T47D (cell line): Measurements from ENCODE around the gene TNFSF13B.
A peak's percentile ranks its signal among the peaks of the same experiment; 100 is the strongest.

Experiments used
- DNase-seq, 2 experiments: peaks; one replicate each; pipeline versions ENCODE4 v3.0.0 to v3.0.0-alpha.2; 2011 to 2012; ENCODE audit warnings: low read depth in 1 of 2, low spot score in 1 of 2
- JUND ChIP-seq: IDR thresholded peaks from 2 replicates; pipeline ENCODE4 v1.6.1; 2012; ENCODE audit warnings: low read depth
- in situ Hi-C: cut with HindIII; loops from 2 replicates; pipeline ENCODE4 v1.10.0; 2016; ENCODE audit warnings: low sequenced_read_pairs, low pct_unique_long_range_greater_than_20kb

Gene TNFSF13B, protein sequence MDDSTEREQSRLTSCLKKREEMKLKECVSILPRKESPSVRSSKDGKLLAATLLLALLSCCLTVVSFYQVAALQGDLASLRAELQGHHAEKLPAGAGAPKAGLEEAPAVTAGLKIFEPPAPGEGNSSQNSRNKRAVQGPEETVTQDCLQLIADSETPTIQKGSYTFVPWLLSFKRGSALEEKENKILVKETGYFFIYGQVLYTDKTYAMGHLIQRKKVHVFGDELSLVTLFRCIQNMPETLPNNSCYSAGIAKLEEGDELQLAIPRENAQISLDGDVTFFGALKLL

DNA sequence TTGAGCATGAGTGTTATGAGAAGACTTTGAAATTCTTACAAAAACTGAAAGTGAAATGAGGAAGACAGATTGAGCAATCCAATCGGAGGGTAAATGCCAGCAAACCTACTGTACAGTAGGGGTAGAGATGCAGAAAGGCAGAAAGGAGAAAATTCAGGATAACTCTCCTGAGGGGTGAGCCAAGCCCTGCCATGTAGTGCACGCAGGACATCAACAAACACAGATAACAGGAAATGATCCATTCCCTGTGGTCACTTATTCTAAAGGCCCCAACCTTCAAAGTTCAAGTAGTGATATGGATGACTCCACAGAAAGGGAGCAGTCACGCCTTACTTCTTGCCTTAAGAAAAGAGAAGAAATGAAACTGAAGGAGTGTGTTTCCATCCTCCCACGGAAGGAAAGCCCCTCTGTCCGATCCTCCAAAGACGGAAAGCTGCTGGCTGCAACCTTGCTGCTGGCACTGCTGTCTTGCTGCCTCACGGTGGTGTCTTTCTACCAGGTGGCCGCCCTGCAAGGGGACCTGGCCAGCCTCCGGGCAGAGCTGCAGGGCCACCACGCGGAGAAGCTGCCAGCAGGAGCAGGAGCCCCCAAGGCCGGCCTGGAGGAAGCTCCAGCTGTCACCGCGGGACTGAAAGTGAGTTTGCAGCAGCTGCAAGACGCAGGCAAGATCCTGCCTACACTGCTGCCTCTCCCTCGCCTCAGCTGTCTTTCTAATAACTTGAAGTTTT lies at the start of gene TNFSF13B:
TNFSF13B (plus strand) TSS at position 118 of the 728 bp plus-strand sequence; CDS start at position 296, 178 bp downstream.
- in situ Hi-C loops = no loop called here
- DNase-seq = peak in 1 of 2 experiments; percentile 14
- no peak for TF ChIP-seq JUND

DNA sequence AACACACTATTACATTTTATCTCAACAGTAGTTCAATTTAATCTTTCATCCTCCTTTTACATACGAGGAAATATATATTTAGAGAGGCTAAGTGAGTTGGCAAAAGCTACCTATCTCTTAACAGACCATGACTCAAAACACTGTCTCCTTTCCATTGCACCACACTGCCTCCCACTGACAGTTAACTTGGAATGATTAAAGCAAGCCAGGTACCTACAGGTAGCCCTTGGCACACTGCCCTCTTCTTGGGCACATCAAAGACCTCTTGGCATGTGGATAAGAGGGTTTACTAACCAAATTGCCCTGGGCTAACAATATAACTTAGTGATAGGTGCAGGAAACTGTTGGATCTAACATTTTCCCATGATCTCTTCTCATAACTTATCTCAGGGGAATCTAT lies 49.5 kb upstream of the TNFSF13B start:
- DNase-seq = peak in 1 of 2 experiments; percentile 48
- in situ Hi-C loops = no loop called here
- TF ChIP-seq JUND = no peak

DNA sequence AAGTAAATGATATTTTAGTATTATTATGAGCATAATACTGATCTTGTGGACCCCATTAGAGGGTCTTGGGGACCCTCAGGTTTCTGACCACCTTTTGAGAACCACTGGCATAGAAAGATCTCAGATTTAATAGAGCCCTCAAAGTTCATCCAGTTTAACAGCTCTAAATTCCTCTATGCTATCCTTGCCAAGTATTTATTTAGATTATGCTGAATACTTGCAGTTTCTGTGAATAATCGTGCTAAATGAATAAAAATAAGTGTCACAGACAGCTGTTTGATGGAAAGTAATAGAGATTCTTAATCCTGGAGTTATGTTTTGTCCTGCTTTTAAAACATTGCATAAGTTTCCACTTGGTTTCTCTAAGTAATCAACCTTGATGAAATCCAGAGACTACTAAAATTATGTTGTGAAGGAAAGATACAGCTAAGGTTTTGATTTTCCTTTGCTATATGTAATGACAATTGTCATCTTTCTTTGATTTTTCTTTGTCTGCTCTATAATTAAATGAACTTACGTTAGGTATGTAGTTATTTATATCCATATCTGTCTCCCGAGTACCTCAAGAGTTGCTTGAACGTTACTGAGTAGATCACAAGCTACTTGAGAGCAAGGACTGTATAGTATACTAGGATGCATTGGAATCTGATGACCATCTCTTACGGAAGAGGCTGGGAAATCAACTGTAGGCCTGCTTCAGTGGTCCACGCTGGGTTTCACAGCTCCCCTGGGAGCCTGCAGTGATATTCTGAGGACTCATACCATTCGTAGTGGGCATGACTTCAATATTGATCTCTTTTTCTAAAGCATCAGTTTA lies 45.6 kb upstream of the TNFSF13B start:
- no peak for DNase-seq
- no peak for TF ChIP-seq JUND
- in situ Hi-C loops = no loop called here

DNA sequence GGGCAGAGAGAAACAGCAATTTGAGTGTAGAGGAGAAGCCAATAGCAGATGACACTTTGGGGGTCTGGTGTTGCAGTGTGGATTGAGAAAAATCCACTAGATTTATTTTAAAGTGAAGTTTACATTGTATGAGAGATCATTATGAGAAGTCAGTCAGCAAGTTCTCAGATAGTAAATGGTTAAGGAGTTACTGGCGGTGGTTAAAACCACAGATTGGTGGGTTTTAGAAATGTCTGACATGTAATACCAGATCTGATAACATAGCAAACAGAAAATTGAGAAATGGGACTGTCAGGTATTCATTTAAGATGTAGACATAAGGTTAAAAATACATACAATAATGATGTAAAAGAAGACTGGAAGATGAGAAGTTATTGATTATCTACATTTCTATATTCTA lies 44.1 kb upstream of the TNFSF13B start:
- no peak for TF ChIP-seq JUND
- in situ Hi-C loops = no loop called here
- no peak for DNase-seq

DNA sequence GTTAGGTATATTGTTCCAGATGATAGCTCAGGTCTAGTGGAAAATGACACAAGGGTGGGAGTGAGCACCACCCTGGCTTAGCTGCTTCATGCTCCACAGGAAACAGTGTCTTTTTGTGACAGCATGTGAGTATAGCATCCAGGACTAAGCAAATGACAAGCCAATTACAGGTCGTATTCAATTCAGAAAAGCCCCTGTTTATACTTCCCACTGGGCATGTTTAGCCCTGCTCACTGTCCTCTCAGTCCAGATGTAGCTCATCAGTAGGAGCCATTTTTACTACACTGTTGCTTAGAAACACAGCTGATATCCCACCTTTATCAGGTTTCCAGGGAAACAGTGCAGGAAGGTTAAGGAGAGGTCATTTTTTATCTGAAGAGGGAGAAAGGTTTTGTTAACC lies 43.3 kb upstream of the TNFSF13B start:
- no peak for TF ChIP-seq JUND
- in situ Hi-C loops = no loop called here
- DNase-seq = no peak

DNA sequence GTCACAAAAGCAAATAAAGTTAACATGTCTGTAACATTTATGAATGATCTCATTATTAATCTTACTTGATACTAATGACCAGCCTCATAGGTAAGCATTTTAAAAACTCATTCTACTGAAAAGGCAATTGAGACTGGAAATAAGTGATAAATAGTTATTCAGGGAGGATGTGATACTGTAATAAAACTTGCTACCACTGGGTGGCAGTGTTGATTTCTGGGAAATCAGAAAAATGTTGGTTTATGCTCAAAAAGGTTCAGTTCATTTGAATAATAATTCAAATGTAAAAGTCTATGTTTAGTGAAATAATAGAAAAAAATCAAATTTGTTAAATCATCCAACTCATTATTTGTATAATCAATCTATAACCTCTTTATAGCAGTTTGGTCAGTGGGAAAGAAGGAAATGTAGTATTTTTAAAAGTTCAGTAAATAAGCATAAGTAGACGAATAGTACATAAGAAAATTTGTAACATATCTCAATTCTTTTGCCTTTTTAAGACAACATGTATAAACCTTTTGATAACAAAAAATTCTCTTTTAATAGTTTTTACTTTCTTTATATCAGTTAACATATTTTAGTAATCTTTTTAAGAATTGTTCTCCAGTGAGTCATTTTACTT lies 41.8 kb upstream of the TNFSF13B start:
- in situ Hi-C loops = no loop called here
- DNase-seq = peak in 1 of 2 experiments; percentile 22
- no peak for TF ChIP-seq JUND

DNA sequence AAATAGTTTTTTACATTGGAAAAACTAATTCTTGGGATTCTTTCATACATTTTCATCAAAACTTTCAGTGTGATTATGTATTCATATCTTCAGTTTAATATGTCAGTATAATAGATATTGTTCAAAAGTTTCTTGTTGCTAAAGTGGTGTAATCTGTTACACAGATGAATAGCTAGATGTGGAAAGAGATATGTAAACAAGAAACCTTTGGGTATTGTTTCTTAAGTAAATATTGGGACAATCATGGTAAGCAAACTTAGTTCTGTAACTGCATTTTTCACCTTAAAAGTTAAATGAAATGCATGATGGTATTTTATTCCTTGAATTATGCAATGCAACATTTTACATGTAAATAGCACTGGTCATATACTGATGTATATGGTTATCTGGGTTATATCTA lies 39.1 kb upstream of the TNFSF13B start:
- TF ChIP-seq JUND = no peak
- in situ Hi-C loops = no loop called here
- no peak for DNase-seq

DNA sequence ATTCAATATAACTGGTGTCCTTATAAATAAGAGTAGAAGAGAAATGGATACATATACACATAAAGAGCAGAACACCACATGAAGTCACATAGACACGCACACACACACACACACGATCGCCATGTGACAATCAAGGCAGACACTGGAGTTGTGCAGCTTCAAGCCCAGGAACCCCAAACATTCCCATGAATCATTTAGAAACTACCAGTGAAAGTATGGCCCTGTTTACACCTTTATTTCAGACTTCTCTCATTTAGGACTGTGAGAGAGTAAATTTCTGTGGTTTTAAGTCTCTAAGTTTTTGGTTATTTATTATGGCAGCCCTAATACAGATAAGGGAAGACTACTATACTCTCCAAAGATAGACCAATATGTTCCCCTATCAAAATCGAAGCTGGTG lies 20.4 kb upstream of the TNFSF13B start:
- no peak for DNase-seq
- in situ Hi-C loops = no loop called here
- TF ChIP-seq JUND = no peak

DNA sequence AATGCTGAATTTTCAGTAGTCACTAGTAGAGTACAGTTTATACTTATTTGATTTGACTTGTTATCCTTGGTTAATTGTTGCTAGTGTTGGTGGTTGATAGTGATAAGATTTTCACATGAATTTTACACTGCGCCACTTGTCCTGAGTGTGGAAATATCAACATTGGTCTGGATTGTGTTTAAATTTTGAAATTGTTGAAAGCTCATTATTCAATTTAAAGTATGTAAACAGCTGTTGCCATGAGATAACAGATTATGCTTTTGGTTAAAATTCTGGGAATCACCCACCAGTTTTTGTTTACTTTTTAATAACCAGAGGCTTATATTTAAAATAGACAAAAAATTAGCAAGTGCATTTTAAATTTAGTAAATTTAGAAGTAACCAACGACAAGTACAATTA lies 12.3 kb upstream of the TNFSF13B start:
- TF ChIP-seq JUND = no peak
- in situ Hi-C loops = no loop called here
- DNase-seq = no peak

DNA sequence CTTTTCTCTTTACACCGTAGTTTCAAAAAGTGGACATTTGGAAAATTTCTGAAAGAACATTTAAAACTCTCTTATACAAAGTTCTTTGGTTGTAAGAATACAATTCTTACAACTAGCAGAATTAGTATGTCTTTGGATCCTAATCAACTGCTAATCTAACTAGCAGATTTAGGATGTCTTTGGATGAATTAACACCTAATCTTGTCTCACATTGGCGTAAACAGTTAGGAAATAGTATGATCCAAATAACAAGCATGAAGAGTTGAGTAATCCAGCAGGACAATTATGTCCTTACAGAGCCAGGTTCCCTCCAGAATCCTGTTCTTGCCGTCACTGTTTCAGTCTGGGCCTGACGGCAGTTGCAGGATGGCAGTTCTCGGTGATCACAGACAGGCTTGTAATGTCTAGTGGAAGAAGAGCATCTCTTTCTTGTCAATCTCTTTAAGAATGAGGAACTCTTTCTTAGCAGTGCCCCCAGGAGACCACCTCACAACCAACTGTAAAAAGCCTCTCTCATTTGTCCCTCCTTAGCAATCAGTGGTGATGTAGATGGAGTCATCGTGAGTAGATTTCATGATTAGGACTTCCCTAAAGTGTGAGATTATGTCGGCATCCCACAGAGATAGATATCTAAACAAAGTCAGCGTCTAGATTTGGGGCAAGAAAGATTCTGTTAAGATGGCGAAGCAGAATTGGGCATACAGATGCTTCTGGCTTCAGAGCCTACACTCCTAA lies 5.7 kb upstream of the TNFSF13B start:
- DNase-seq = no peak
- no peak for TF ChIP-seq JUND
- in situ Hi-C loops = no loop called here

DNA sequence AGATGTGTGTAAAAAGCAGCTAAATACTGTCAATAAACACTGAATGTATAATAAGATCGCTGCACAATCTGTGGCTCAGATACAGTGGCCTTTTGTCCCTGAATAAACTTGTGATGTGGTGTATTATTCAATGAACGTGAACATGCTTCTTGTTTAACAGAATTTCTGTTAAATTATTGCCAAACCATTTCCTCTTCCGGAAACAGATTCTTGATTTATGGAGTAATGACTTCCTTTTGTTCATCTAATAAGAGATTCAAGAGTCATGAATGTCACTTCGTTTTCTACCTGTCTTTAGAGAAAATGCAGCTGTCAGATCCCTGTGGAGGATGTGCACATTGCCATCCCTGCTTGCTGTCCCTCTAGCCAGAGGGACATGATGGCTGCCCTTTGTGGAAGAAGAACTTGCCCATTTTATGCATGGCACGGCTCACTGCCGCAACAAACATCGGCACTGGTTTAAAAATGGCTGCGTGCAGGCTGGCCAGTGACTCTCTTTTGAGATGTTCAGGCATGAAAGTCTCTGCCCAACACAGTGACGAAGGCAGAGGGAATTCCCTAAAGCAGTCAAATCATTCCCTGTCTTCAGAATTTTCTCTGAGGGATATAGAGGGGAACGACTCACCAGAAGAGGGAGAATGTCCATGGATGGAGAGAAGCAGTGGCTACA lies 3.1 kb upstream of the TNFSF13B start:
- DNase-seq = no peak
- no peak for TF ChIP-seq JUND
- in situ Hi-C loops = no loop called here
